22Rv1 (cell line): ENCODE measurements around the gene LRRN4.

Experiments used
- ZFX ChIP-seq: fragments of 450-650 bp; IDR thresholded peaks from 2 replicates; pipeline ENCODE4 v1.6.1; 2017; ENCODE audit warnings: antibody characterized with exemption, borderline replicate concordance
- TF ChIP-seq, protein P1 (sequence below): fragments of 450-650 bp; IDR thresholded peaks from 2 replicates; pipeline ENCODE4 v1.5.1; 2017; ENCODE audit warnings: mild to moderate bottlenecking

DNA sequence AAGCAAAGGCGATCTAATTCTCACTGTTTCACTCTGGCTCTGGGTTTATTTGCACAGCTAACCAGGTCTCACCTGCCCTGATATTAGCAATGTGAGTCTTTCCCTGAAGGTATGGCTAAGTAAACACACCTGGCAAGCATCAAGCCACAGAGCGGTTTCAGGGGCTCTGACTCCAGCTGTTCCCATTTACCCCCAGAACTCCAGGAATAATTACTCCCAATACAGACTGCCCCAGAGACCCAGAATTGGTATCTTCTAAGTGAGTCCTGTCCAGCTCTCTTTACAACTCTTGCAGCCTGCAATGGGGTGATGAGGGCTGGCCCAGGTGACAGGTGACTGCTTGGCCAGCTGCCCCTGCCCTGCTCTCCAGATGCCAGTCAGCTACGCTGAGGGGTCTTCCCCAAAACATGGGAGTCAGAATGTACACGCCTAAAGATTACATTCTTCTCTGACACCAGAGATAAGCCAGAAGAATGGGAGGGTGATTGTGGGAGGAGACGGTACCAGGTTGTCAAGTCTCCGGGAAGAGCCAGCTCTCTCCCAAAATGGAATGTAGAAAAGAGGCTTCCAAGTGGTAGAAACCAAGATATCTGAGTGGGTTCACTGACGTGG, 4.9 kb upstream of the LRRN4 start:
- TF ChIP-seq, protein P1, sequence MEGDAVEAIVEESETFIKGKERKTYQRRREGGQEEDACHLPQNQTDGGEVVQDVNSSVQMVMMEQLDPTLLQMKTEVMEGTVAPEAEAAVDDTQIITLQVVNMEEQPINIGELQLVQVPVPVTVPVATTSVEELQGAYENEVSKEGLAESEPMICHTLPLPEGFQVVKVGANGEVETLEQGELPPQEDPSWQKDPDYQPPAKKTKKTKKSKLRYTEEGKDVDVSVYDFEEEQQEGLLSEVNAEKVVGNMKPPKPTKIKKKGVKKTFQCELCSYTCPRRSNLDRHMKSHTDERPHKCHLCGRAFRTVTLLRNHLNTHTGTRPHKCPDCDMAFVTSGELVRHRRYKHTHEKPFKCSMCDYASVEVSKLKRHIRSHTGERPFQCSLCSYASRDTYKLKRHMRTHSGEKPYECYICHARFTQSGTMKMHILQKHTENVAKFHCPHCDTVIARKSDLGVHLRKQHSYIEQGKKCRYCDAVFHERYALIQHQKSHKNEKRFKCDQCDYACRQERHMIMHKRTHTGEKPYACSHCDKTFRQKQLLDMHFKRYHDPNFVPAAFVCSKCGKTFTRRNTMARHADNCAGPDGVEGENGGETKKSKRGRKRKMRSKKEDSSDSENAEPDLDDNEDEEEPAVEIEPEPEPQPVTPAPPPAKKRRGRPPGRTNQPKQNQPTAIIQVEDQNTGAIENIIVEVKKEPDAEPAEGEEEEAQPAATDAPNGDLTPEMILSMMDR: no peak
- TF ChIP-seq ZFX: no peak
